GM23248 (cell line): ENCODE data around the gene SLC25A20.

Experiments used
- EZH2 ChIP-seq: fragments of 200-600 bp; sonication (generic); IDR thresholded peaks from 2 replicates; pipeline ENCODE4 v1.6.1; 2018; ENCODE audit warnings: antibody characterized with exemption, mild to moderate bottlenecking; ENCODE audit not compliant: insufficient read depth, poor library complexity, severe bottlenecking
- EZH2phosphoT487 ChIP-seq: fragments of 200-600 bp; sonication (generic); IDR thresholded peaks from 2 replicates; pipeline ENCODE4 v1.6.1; 2018; ENCODE audit warnings: antibody characterized with exemption, moderate library complexity, mild to moderate bottlenecking, low read depth; ENCODE audit not compliant: insufficient read depth

- TF ChIP-seq EZH2, result no peak
- TF ChIP-seq EZH2phosphoT487, result no peak
Measured at GRCh38 chr3:48894516-48894915, 4.2 kb downstream of the SLC25A20 start.
